Stimulated activated CD8-positive, alpha-beta memory T cell treated with anti-CD3 and anti-CD28 coated beads, Interleukin-7, amount 100 ng/mL, for 1 hour (primary cell): Measurements from ENCODE around the gene EVI5.
"Not testable (repeated sequence)": the region's sequence is repeated elsewhere in the genome, so short reads cannot be mapped to it uniquely, and the experiment has no call there.

Experiments used
- DNase-seq, 2 donors: peaks; one replicate each; pipeline ENCODE4 v3.0.0-alpha.2; 2020; ENCODE audit warnings: low read depth in 2 of 2

Gene EVI5

GRCh38 chr1:92690212-92690906 is 94.5 kb downstream of the EVI5 start:
- DNase-seq = no peak

DNA sequence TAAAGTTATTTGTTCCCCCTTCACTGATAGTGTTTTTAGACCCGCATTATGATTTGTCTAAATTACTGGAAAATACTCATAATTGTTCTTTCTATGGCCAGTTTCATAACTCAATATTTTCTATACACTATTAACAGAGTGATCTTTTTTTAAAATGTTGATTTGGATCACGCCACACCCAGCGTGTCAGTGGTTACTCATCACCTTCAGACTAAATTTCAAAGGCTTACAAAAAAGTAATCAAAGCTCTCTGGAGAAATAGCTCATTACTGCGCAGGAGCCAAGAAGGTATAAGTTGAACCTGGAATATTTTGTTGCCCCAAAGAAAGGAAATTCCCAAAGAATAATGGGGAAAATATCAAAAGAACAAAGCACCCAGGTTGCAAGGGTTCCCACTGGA is 104.9 kb downstream of the EVI5 start:
- DNase-seq = no peak

- DNase-seq = no peak
Measured at GRCh38 chr1:92663775-92664174, 121.1 kb downstream of the EVI5 start.

- DNase-seq = no peak
Measured at GRCh38 chr1:92662048-92662447, 122.9 kb downstream of the EVI5 start.

GRCh38 chr1:92657701-92658100 is 127.2 kb downstream of the EVI5 start:
- no peak for DNase-seq

GRCh38 chr1:92655197-92655801 is 129.6 kb downstream of the EVI5 start:
- DNase-seq = no peak

DNA sequence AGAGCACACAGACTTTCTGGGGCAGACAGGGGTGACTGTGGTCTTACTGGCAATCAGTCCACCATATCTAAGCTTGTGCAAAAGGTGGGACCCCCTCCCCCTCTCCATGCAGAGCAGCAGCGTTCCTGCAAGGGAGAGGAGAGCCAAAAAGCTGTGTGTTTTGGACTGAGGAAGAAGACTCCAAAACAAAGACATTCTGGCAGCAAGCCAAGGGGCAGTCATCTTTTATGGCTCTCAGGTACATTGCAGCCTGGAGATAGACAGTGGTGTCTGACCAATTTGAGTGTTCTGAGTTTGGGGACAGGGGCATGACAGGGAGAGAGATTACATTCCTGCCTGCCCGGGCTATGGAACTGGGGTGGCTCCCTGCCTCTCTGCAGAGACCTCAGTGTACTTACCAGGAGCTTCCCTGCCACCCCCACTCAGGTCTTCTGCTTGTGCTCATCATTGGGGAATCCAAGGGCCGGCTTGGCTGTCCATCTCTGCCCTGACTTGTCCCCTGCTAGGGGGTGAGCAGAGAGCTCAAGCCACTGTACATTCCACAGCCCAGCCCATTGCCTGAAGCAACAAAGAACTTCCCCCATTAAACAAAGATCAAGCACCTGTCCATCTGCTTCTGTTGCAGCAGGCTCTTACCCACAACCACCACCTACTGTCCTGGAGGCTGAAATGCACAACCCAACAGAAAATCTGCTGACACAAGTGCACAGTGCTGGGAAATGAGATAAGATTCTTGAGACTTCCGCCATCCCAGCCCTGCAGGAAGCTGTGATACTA is 131.1 kb downstream of the EVI5 start:
- no peak for DNase-seq

- DNase-seq = not testable (repeated sequence)
Measured at GRCh38 chr1:92640686-92641085, 144.2 kb downstream of the EVI5 start.

GRCh38 chr1:92638498-92638897 is 146.4 kb downstream of the EVI5 start:
- DNase-seq = no peak

DNA sequence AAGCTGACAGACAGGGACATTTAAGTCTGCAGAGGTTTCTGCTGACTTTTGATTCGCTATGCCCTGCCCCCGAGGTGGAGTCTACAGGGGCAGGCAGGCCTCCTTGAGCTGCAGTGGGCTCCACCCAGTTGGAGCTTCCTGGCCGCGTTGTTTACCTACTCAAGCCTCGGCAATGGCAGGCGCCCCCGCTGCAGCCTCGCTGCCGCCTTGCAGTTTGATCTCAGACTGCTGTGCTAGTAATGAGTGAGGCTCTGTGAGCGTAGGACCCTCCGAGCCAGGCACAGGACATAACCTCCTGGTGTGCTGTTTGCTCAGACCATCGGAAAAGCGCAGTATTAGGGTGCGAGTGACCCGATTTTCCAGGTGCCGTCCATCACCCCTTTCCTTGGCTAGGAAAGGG is 149.7 kb downstream of the EVI5 start:
- DNase-seq = not testable (repeated sequence)

- no peak for DNase-seq
Measured at GRCh38 chr1:92623187-92623778, 161.6 kb downstream of the EVI5 start.

DNA sequence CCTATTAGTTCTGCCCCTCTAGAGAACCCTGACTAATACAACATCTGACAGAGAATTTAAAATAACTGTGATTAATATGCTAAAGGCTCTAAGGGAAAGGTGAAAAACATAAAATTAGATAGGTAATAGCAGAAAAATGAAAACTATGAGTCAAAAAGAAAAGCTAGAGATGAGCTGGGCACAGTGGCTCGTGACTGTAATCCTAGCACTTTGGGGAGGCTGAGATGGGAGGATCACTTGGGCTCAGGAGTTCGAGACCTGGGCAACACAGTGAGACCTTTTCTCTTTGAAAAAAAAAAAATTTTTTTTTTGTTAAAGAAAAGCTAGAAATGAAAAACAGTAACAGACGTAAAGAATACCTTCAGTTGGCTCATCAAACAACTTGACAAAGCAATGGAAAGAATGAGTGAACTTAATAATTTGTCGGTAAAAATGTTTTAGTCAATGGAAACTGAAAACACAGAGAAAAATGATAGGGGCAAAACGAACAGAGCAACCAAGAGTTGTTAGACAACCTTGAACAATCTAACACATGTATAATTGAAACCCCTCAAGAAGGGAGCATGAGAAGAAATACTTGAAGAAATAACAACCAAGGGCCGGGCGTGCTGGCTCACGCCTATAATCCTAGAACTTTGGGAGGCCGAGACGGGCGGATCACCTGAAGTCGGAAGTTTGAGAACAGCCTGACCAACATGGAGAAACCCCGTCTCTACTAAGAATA is 165.3 kb downstream of the EVI5 start:
- DNase-seq = no peak

DNA sequence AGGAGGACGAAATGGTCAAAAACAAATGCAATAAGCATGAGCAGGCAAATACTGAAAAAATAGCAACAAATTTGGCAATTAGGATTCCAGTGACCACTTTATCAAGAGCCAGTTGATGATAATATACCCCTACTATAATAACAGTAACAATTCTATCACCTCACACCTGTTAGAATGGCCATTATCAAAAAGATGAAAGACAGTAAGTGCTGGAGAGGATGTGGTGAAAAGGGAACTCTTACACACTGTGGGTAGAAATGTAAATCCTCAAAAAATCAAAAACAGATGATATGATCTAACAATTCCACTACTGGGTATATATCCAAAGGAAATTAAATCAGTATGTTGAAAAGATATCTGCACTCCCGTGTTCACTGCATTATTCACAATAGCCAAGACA is 183.9 kb downstream of the EVI5 start:
- DNase-seq = no peak

DNA sequence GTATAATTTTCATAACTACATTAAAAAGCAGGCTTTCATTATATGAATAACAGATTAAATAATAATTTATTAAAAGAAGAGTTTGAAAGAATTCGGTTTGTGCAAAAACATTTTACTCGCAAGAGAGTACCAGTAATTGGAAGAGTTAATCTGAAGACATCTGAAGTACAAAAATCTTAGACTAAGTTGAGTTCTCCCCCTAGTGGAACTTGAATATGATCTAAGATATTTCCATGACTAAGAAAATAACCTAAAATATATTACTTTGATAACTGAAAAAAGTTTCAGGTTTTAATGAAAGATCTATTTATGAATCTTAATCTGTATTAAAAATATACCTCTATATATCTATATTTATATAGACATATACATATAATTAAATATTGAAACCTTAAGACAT is 185.7 kb downstream of the EVI5 start:
- DNase-seq = no peak

DNA sequence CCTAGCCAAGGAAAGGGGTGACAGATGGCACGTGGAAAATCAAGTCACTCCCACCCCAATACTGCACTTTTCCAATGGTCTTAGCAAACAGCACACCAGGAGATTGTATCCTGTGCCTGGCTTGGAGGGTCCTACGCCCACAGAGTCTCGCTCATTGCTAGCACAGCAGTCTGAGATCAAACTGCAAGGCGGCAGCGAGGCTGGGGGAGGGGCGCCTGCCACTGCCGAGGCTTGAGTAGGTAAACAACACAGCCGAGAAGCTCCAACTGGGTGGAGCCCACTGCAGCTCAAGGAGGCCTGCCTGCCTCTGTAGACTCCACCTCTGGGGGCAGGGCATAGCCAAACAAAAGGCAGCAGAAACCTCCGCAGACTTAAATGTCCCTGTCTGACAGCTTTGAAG is 195.5 kb downstream of the EVI5 start:
- DNase-seq = not testable (repeated sequence)

- no peak for DNase-seq
Measured at GRCh38 chr1:92587445-92587844, 197.5 kb downstream of the EVI5 start.

DNA sequence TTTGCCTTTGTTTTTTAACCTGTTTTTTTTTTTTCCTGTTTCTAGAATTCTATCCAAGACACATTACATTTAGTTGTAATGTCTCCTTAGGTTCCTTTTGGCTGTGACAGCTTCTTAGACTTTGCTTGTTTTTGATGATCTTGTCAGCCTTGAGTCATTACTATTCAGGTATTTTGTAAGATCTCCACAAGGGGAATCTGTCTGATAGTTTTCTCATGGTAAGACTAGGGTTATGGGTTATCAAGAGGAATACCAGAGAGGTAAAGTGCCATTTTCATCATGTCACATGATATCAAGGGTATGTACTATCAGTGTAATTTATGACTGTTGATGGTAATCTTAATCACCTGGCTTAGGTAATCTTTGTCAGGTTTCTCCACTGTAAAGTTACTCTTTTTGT is 199.1 kb downstream of the EVI5 start:
- DNase-seq = no peak

DNA sequence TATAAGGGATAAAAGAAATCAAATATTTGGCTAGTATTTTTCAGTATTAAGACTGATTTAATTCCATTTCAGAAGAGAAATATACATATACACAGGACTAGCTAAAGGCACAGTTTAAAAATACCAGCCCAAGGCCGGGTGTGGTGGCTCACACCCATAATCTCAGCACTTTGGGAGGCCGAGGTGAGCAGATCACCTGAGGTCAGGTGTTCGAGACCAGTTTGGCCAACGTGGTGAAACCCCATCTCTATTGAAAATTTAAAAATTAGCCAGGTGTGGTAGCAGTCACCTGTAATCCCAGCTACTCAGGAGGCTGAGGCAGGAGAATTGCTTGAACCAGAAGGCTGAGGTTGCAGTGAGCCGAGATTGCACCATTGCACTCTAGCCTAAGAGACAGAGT is 200.1 kb downstream of the EVI5 start:
- DNase-seq = not testable (repeated sequence)

- DNase-seq = no peak
Measured at GRCh38 chr1:92583821-92584760, 200.8 kb downstream of the EVI5 start.

GRCh38 chr1:92577261-92577895 is 207.5 kb downstream of the EVI5 start:
- DNase-seq = no peak
